BLaER1 (cell line): ENCODE results near the gene RFPL1.

ENCODE experiments used
- H3K27ac ChIP-seq: shearing (Covaris generic); formaldehyde crosslinking; 2 replicates; pipeline ENCODE4 v1.8.1; 2022
- H3K27me3 ChIP-seq: shearing (Covaris generic); formaldehyde crosslinking; 2 replicates; pipeline ENCODE4 v1.8.1; 2022
- H3K36me3 ChIP-seq: shearing (Covaris generic); formaldehyde crosslinking; 2 replicates; pipeline ENCODE4 v1.8.1; 2022
- H3K4me1 ChIP-seq: shearing (Covaris generic); formaldehyde crosslinking; 2 replicates; pipeline ENCODE4 v1.8.1; 2022
- H3K4me2 ChIP-seq: shearing (Covaris generic); formaldehyde crosslinking; 2 replicates; pipeline ENCODE4 v1.8.1; 2022
- H3K4me3 ChIP-seq: shearing (Covaris generic); formaldehyde crosslinking; 2 replicates; pipeline ENCODE4 v1.8.1; 2022
- H3K9ac ChIP-seq: shearing (Covaris generic); formaldehyde crosslinking; 2 replicates; pipeline ENCODE4 v1.8.1; 2022
- H3K9me3 ChIP-seq: shearing (Covaris generic); formaldehyde crosslinking; 2 replicates; pipeline ENCODE4 v1.8.1; 2022
- H4K20me1 ChIP-seq: shearing (Covaris generic); formaldehyde crosslinking; 2 replicates; pipeline ENCODE4 v1.8.1; 2022
- Cebpa-rat ChIP-seq: shearing (Covaris generic); IDR thresholded peaks from 2 replicates; pipeline ENCODE4 v1.8.1; 2022

The RFPL1 gene

GRCh38 chr22:29443861-29444792 lies 5.7 kb downstream of the RFPL1 start:
- Histone ChIP-seq H3K27ac (no peak overlapping the region), H4K20me1 (no peaks in the 10 kb centered on the region), H3K4me2 (no peak overlapping the region), H3K4me1 (no peaks in the 10 kb centered on the region), H3K4me3 (no peak overlapping the region), H3K9ac (no peak overlapping the region), H3K36me3 (no peaks in the 10 kb centered on the region), H3K27me3 (no peaks in the 10 kb centered on the region), H3K9me3 (no peaks in the 10 kb centered on the region)
- no peak for TF ChIP-seq Cebpa-rat

DNA sequence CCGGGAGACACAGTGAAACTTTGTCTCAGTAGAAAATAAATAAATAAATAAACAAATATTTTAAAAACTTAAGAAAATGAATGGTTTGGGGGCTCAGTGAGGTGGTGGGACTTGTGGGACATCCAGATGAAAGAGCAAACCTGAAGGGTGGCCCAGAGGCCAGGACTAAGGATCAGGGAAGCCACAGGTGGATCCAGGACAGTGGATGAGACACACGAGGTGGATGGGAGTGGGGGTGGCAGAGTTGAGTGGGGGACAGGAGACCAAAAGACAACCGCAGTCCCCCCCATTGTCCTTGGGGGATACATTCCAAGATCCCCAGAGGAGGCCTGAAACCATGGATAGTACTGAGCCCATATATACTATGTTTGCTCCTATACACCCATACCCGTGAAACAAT lies 7.1 kb downstream of the RFPL1 start:
- Histone ChIP-seq H3K36me3 (no peaks in the 10 kb centered on the region), H3K9ac (no peak overlapping the region), H3K27ac (no peak overlapping the region), H3K4me1 (no peaks in the 10 kb centered on the region), H3K4me2 (no peak overlapping the region), H4K20me1 (no peaks in the 10 kb centered on the region), H3K9me3 (no peaks in the 10 kb centered on the region), H3K4me3 (no peak overlapping the region), H3K27me3 (no peaks in the 10 kb centered on the region)
- no peak for TF ChIP-seq Cebpa-rat

GRCh38 chr22:29447906-29448305 lies 9.5 kb downstream of the RFPL1 start:
- Histone ChIP-seq H3K4me1 (no peaks in the 10 kb centered on the region), H3K27ac (no peak overlapping the region), H3K4me2 (no peak overlapping the region), H3K27me3 (no peaks in the 10 kb centered on the region), H3K9ac (no peak overlapping the region), H3K9me3 (no peaks in the 10 kb centered on the region), H3K4me3 (no peak overlapping the region), H4K20me1 (no peaks in the 10 kb centered on the region), H3K36me3 (no peaks in the 10 kb centered on the region)
- no peak for TF ChIP-seq Cebpa-rat

DNA sequence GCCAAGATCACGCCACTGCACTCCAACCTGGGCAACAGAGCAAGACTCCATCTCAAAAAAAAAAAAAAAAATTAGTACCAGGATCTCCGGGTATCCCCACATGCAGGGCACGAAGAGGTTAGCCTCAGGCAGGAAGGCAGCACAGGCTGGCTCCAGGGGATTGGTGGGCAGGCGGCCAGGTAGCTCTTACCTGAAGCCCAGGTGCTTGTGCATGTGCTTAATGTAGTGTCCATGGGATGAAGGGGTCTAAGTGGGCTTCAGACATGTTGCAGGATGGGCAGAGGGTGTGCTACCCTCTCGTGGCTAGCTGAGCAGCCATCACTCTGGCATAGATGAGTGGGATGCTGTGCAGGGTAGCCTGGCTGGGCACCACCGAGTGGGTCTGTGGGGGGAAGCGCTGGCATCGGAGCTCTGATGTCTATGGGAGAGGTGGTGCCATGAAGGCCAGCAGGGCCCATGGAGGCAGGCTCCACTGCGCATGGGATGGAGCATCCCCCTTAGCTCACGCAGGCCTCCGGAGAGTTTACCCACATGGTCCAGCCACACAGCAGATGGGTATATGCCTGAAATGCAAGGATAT lies 11.0 kb downstream of the RFPL1 start:
- H4K20me1 ChIP-seq = no peaks in the 10 kb centered on the region
- no peak for TF ChIP-seq Cebpa-rat
- H3K27me3 ChIP-seq = no peaks in the 10 kb centered on the region
- no peaks in the 10 kb centered on the region for H3K4me1 ChIP-seq
- H3K9me3 ChIP-seq = no peaks in the 10 kb centered on the region
- H3K27ac ChIP-seq = no peak overlapping the region
- H3K4me2 ChIP-seq = no peak overlapping the region
- no peak overlapping the region for H3K9ac ChIP-seq
- H3K36me3 ChIP-seq = no peaks in the 10 kb centered on the region
- no peak overlapping the region for H3K4me3 ChIP-seq

DNA sequence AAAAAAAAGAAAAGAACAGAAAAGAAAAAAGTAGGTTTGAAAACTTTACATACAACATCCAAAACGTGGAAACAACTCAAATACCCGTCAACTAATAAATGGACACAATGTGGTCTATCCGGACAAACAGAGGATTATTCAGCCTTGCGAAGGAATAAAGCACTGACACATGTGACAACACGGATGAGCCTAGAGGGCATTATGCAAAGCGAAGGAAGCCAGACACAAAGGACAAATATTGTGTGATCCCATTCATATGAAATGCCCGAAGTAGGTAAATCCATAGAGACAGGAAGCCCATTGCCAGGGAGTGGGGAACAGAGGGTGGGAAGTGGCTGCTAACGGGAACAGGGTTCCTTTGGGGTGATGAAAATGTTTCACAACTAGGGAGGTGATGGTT lies 11.8 kb downstream of the RFPL1 start:
- H3K4me3 ChIP-seq = no peak overlapping the region
- no peak overlapping the region for H3K4me2 ChIP-seq
- H3K27me3 ChIP-seq = no peaks in the 10 kb centered on the region
- H3K9me3 ChIP-seq = no peaks in the 10 kb centered on the region
- no peaks in the 10 kb centered on the region for H3K36me3 ChIP-seq
- TF ChIP-seq Cebpa-rat = no peak
- no peaks in the 10 kb centered on the region for H3K4me1 ChIP-seq
- no peaks in the 10 kb centered on the region for H4K20me1 ChIP-seq
- H3K27ac ChIP-seq = no peak overlapping the region
- H3K9ac ChIP-seq = no peak overlapping the region

DNA sequence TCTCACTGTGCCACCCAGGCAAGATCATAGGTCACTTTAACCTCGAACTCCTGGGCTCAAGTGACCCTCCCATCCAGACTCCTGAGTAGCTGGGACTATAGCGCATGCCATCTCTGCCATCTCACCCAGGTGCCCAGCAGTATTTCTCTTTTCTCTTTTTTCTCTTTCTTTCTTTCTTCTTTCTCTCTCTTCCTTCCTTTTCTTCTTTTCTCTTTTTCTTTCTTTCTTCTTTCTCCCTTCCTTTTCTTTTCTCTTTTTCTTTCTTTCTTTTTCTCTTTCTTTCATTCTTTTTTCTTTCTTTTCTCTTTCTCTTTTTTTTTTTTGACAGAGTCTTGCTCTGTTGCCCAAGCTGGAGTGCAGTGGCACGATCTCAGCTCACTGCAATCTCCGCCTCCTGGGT lies 13.5 kb downstream of the RFPL1 start:
- Histone ChIP-seq H3K9ac (no peak overlapping the region), H4K20me1 (no peaks in the 10 kb centered on the region), H3K36me3 (no peaks in the 10 kb centered on the region), H3K4me3 (no peak overlapping the region), H3K27me3 (no peaks in the 10 kb centered on the region), H3K4me1 (no peaks in the 10 kb centered on the region), H3K9me3 (no peaks in the 10 kb centered on the region), H3K27ac (no peak overlapping the region), H3K4me2 (no peak overlapping the region)
- TF ChIP-seq Cebpa-rat = no peak

DNA sequence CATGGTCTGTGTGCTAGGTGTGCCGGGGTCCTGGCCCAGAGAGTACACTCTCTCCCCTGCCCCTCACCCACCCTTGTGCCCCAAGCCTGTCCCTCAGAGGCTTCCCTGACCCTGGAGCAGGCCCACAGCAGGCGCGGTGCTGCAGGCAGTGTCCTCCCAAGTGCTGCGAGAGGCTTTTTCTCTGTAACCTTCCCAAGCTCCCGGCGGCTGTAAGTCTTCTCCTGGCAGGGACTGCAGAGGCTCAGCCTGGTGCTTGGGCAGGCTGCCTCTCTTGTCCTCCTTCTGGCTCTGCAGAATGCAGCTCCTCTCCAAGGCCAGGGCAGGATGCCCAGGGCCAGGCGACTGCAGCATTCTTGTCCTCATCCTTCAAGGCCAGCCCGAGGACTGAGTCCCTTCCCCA lies 15.9 kb downstream of the RFPL1 start:
- Histone ChIP-seq H3K4me1 (no peaks in the 10 kb centered on the region), H3K36me3 (no peaks in the 10 kb centered on the region), H3K9me3 (no peaks in the 10 kb centered on the region), H3K4me3 (no peak overlapping the region), H3K9ac (no peak overlapping the region), H3K27me3 (no peaks in the 10 kb centered on the region), H3K27ac (no peak overlapping the region), H3K4me2 (no peak overlapping the region), H4K20me1 (no peaks in the 10 kb centered on the region)
- no peak for TF ChIP-seq Cebpa-rat

GRCh38 chr22:29456211-29456671 lies 17.9 kb downstream of the RFPL1 start:
- H3K27me3 ChIP-seq = no peaks in the 10 kb centered on the region
- H4K20me1 ChIP-seq = no peaks in the 10 kb centered on the region
- no peak overlapping the region for H3K27ac ChIP-seq
- TF ChIP-seq Cebpa-rat = no peak
- no peak overlapping the region for H3K9ac ChIP-seq
- H3K4me1 ChIP-seq = no peaks in the 10 kb centered on the region
- H3K4me3 ChIP-seq = no peak overlapping the region
- H3K36me3 ChIP-seq = no peaks in the 10 kb centered on the region
- no peaks in the 10 kb centered on the region for H3K9me3 ChIP-seq
- no peak overlapping the region for H3K4me2 ChIP-seq

- H4K20me1 ChIP-seq = no peaks in the 10 kb centered on the region
- no peaks in the 10 kb centered on the region for H3K36me3 ChIP-seq
- H3K27me3 ChIP-seq = no peaks in the 10 kb centered on the region
- no peak overlapping the region for H3K9ac ChIP-seq
- H3K4me2 ChIP-seq = no peak overlapping the region
- TF ChIP-seq Cebpa-rat = no peak
- H3K4me1 ChIP-seq = no peaks in the 10 kb centered on the region
- H3K4me3 ChIP-seq = no peak overlapping the region
- no peaks in the 10 kb centered on the region for H3K9me3 ChIP-seq
- H3K27ac ChIP-seq = no peak overlapping the region
Observed at GRCh38 chr22:29457730-29458129, 19.3 kb downstream of the RFPL1 start.

- no peak overlapping the region for H3K4me3 ChIP-seq
- H4K20me1 ChIP-seq = no peaks in the 10 kb centered on the region
- no peaks in the 10 kb centered on the region for H3K27me3 ChIP-seq
- no peaks in the 10 kb centered on the region for H3K9me3 ChIP-seq
- TF ChIP-seq Cebpa-rat = peak; percentile 68; the same call in 1 of the 2 replicates
- H3K4me1 ChIP-seq = no peaks in the 10 kb centered on the region
- H3K4me2 ChIP-seq = no peak overlapping the region
- H3K9ac ChIP-seq = no peak overlapping the region
- no peak overlapping the region for H3K27ac ChIP-seq
- H3K36me3 ChIP-seq = no peaks in the 10 kb centered on the region
Observed at GRCh38 chr22:29458551-29458950, 20.2 kb downstream of the RFPL1 start.
